ENCODE results near the gene NPHP4. TPM values are rescaled to one million over a fixed set of nuclear protein-coding genes. Genes with fewer than 3 reads are reported as not detected.

The NPHP4 gene
- total and polyA plus RNA-seq, 2 donors (not counting 3 experiments of a cell fraction or from before 2014, with no cell fraction given) = 4.4 to 11.7 TPM

DNA sequence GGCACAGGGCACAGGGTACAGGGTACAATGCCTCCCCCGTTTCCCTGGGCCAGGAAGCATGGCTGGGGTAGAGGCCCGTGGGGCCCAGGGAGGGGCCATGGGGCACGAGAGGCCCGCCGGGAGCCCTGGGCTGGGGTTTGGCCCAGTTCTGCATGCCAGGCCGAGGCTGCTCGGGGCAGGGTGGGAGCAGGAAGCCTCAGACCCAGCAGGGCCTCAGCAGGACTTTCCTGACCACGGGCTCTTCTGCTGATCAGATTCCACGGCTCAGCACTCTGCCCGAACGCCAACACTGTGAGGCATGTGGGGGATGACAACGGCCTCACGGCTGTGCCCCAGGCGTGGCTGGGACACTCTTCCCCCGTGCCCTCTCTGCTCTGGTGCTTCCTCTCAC is 104.3 kb downstream of the NPHP4 start:
- Histone ChIP-seq H4K20me1 (replicated peaks; ENCODE audit: control insufficient read depth, extremely low read depth, insufficient read depth, low read length) (no peaks in the 10 kb centered on the region), H3K27me3 (ENCODE audit: control insufficient read depth in 2 of 2, insufficient read depth in 2 of 2, low read length in 2 of 2) (no peaks in the 10 kb centered on the region), H3K9me3 (replicated peaks; ENCODE audit: control insufficient read depth, insufficient read depth, low read length) (no peaks in the 10 kb centered on the region), H3K79me2 (ENCODE audit: control insufficient read depth, insufficient read depth, low read length) (no peaks in the 10 kb centered on the region), H2AFZ (ENCODE audit: low read depth, low read length) (peak overlapping the region; percentile 24), H3K4me3 (replicated peaks in 1 of 3; ENCODE audit: insufficient read depth in 1 of 3, low read depth in 1 of 3, low read length in 3 of 3) (no peak overlapping the region), H3K4me1 (ENCODE audit: control insufficient read depth, extremely low read depth, insufficient read depth, low read length) (no peaks in the 10 kb centered on the region), H3K27ac (ENCODE audit: insufficient read depth, low read depth, low read length) (no peak overlapping the region), H3K4me2 (ENCODE audit: insufficient read depth, low read length) (no peak overlapping the region), H3K9ac (replicated peaks; ENCODE audit: extremely low read depth, insufficient read depth, low read length) (no peak overlapping the region), H3K36me3 (ENCODE audit: control insufficient read depth in 2 of 2, extremely low read depth in 1 of 2, insufficient read depth in 2 of 2, low read length in 2 of 2) (no peaks in the 10 kb centered on the region), H3K9me1 (replicated peaks; ENCODE audit: control insufficient read depth, extremely low read depth, insufficient read depth, low read length) (no peaks in the 10 kb centered on the region)
- intact Hi-C loops (cut with micrococcal nuclease) = no loop called here
- no TSS peak for BruUV-seq (replicated peaks)
- DNase-seq (ENCODE audit: low read depth, low spot score) = no peak
- no peak for FAIRE-seq
- dilution Hi-C loops (cut with MboI; ENCODE audit: extremely low pct_ligation_motif_present, low sequenced_read_pairs) = no loop called here
- ChIA-PET CTCF (no interaction called here), POLR2A (no interaction called here)
- TF ChIP-seq EZH2 (IDR thresholded peaks at IDR 0.05; ENCODE audit: borderline replicate concordance, low read depth, low read length, severe bottlenecking) = no peak
- TF ChIP-seq POLR2AphosphoS5 (IDR thresholded peaks at IDR 0.05; ENCODE audit: insufficient read depth, low read depth, low read length) = no peak
- TF ChIP-seq FOS (IDR thresholded peaks at IDR 0.05; ENCODE audit: borderline replicate concordance, insufficient read depth, low read length) = no peak
- no peak for TF ChIP-seq GATA2 (IDR thresholded peaks at IDR 0.05; ENCODE audit: insufficient read depth, insufficient read length, low read depth, low read length)
- TF ChIP-seq, protein P1, sequence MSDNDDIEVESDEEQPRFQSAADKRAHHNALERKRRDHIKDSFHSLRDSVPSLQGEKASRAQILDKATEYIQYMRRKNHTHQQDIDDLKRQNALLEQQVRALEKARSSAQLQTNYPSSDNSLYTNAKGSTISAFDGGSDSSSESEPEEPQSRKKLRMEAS (IDR thresholded peaks at IDR 0.05; ENCODE audit: insufficient read depth, insufficient read length) = no peak
- no peak for TF ChIP-seq MYC (IDR thresholded peaks at IDR 0.05; ENCODE audit: low read depth, low read length)
- no peak for TF ChIP-seq POLR2A (IDR thresholded peaks at IDR 0.05; ENCODE audit: low read depth, low read length)
- no peak for TF ChIP-seq JUN (IDR thresholded peaks at IDR 0.05; ENCODE audit: borderline replicate concordance, insufficient read depth, insufficient read length, low read depth)
- TF ChIP-seq, protein P2, sequence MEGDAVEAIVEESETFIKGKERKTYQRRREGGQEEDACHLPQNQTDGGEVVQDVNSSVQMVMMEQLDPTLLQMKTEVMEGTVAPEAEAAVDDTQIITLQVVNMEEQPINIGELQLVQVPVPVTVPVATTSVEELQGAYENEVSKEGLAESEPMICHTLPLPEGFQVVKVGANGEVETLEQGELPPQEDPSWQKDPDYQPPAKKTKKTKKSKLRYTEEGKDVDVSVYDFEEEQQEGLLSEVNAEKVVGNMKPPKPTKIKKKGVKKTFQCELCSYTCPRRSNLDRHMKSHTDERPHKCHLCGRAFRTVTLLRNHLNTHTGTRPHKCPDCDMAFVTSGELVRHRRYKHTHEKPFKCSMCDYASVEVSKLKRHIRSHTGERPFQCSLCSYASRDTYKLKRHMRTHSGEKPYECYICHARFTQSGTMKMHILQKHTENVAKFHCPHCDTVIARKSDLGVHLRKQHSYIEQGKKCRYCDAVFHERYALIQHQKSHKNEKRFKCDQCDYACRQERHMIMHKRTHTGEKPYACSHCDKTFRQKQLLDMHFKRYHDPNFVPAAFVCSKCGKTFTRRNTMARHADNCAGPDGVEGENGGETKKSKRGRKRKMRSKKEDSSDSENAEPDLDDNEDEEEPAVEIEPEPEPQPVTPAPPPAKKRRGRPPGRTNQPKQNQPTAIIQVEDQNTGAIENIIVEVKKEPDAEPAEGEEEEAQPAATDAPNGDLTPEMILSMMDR (IDR thresholded peaks at IDR 0.05; ENCODE audit: extremely low read depth in 1 of 2, insufficient read depth in 1 of 2, low read depth in 1 of 2, low read length in 2 of 2) = no peak

Measured in endothelial cell of umbilical vein (primary cell).